Stomach smooth muscle (tissue), 2 donors: ENCODE measurements around the gene PCK2.

Experiments used
- H3K27ac ChIP-seq: one replicate; pipeline ENCODE4 v1.7.0; 2013; ENCODE audit warnings: mild to moderate bottlenecking, low read length, inconsistent platforms
- H3K27me3 ChIP-seq, 2 donors: one replicate each; pipeline ENCODE4 v1.7.0; 2013; ENCODE audit warnings: low read length in 2 of 2; ENCODE audit not compliant: insufficient read depth in 2 of 2, control insufficient read depth in 1 of 2
- H3K36me3 ChIP-seq, 2 donors: one replicate each; pipeline ENCODE4 v1.7.0; 2013; ENCODE audit warnings: low read length in 2 of 2; ENCODE audit not compliant: control insufficient read depth in 2 of 2, insufficient read depth in 2 of 2
- H3K4me1 ChIP-seq: one replicate; pipeline ENCODE4 v1.7.0; 2013; ENCODE audit warnings: low read length; ENCODE audit not compliant: control insufficient read depth, insufficient read depth
- H3K4me3 ChIP-seq, 2 donors: one replicate each; pipeline ENCODE4 v1.7.0; 2013; ENCODE audit warnings: low read length in 2 of 2
- H3K9ac ChIP-seq, 2 donors: one replicate each; pipeline ENCODE4 v1.7.0; 2013; ENCODE audit warnings: low read length in 2 of 2, mild to moderate bottlenecking in 1 of 2
- H3K9me3 ChIP-seq, 2 donors: one replicate each; pipeline ENCODE4 v1.7.0; 2013; ENCODE audit warnings: low read length in 2 of 2; ENCODE audit not compliant: control insufficient read depth in 2 of 2
- donor health status: healthy.
- donor health status: Pancreatic carcinoma.

PCK2 gene

DNA sequence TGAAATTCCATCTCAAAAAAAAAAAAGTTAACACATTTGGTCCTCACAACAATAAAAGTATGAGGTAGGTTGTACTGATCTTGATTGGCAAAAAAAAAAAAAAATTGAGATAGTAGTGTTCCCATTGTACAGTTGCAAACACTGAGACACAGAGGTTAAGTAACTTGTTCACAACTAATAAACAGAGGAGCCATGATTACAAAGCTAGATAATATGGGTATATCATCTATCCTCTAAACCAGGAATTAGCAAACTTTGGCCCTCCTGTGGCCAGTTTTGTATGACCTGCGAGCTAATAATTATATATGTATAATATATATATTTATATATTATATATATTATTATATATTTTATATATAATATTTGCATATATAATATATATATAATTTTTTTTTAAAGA, 39.6 kb downstream of the PCK2 start:
- Histone ChIP-seq H3K4me1 (peaks cover 28% of the 10 kb centered on the region), H3K36me3 (peaks cover 15% of the 10 kb centered on the region in 2 donors), H3K9ac (no peak overlapping the region)

GRCh38 chr14:24135584-24135833, 41.4 kb downstream of the PCK2 start:
- no peaks in the 10 kb centered on the region for H3K27me3 ChIP-seq
- peak overlapping the region; percentile 63 to 73 for H3K9ac ChIP-seq
- peak overlapping the region; percentile 70 to 87 for H3K4me3 ChIP-seq
- peaks cover 21 to 22% of the 10 kb centered on the region in 2 donors for H3K36me3 ChIP-seq
- H3K4me1 ChIP-seq: peaks cover 34% of the 10 kb centered on the region
- H3K27ac ChIP-seq: peak overlapping the region; percentile 58
- no peaks in the 10 kb centered on the region for H3K9me3 ChIP-seq

More for the DNA sequence above, 39.6 kb downstream of the PCK2 start:
- H3K9me3 ChIP-seq: no peaks in the 10 kb centered on the region
- H3K27ac ChIP-seq: no peak overlapping the region
- no peak overlapping the region for H3K4me3 ChIP-seq
- H3K27me3 ChIP-seq: no peaks in the 10 kb centered on the region

GRCh38 chr14:24135834-24136683, 41.9 kb downstream of the PCK2 start, which contains the start of gene PSME1:
Gene PSME1, plus strand, starts transcription at chr14:24136194. Its CDS starts 69 bp downstream, at chr14:24136263.
- H3K4me1 ChIP-seq: peaks cover 40% of the 10 kb centered on the region
- H3K27ac ChIP-seq: peak within 1 kb of the TSS; percentile 74
- H3K36me3 ChIP-seq: peaks cover 21 to 22% of the 10 kb centered on the region in 2 donors
- no peaks in the 10 kb centered on the region for H3K27me3 ChIP-seq
- no peaks in the 10 kb centered on the region for H3K9me3 ChIP-seq
- peak within 1 kb of the TSS; percentile 70 to 87 for H3K4me3 ChIP-seq
- peak within 1 kb of the TSS; percentile 63 to 75 for H3K9ac ChIP-seq

DNA sequence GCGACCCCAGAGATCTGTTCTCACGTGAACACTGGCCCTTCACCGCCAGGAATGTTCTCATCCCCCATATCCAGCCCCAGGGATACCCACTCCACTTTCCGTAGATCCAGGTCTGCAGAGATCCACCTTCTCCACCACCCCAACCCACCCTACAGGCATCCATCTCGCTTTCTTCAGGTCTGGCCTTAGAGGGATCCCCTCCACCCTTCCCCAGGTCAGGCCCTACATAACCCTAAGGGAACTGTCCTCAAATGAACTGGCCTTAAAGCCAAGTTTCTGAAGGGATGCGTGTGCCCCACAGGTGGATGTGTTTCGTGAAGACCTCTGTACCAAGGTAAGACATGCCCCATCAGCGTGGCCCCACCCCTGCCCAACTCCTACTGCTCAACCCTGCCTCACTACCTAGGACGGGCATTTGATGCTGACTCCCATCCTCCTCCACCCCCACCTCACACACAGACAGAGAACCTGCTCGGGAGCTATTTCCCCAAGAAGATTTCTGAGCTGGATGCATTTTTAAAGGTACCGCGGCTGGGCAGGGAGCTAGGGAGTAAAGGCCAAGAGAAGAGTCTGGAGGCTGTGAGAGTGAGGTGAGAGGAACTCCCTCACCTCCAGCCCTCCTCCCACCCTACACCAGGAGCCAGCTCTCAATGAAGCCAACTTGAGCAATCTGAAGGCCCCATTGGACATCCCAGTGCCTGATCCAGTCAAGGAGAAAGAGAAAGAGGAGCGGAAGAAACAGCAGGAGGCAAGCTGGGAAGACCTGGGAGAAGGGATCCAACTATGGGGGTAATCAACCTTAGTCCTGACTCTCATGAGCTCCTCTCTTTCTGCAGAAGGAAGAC, 42.8 kb downstream of the PCK2 start:
- Histone ChIP-seq H3K27ac (peak overlapping the region; percentile 74), H3K9ac (peak overlapping the region; percentile 61 to 75), H3K4me1 (peaks cover 43% of the 10 kb centered on the region), H3K9me3 (no peaks in the 10 kb centered on the region), H3K4me3 (peak overlapping the region; percentile 51 to 87), H3K27me3 (no peaks in the 10 kb centered on the region), H3K36me3 (peaks cover 21 to 22% of the 10 kb centered on the region in 2 donors)

DNA sequence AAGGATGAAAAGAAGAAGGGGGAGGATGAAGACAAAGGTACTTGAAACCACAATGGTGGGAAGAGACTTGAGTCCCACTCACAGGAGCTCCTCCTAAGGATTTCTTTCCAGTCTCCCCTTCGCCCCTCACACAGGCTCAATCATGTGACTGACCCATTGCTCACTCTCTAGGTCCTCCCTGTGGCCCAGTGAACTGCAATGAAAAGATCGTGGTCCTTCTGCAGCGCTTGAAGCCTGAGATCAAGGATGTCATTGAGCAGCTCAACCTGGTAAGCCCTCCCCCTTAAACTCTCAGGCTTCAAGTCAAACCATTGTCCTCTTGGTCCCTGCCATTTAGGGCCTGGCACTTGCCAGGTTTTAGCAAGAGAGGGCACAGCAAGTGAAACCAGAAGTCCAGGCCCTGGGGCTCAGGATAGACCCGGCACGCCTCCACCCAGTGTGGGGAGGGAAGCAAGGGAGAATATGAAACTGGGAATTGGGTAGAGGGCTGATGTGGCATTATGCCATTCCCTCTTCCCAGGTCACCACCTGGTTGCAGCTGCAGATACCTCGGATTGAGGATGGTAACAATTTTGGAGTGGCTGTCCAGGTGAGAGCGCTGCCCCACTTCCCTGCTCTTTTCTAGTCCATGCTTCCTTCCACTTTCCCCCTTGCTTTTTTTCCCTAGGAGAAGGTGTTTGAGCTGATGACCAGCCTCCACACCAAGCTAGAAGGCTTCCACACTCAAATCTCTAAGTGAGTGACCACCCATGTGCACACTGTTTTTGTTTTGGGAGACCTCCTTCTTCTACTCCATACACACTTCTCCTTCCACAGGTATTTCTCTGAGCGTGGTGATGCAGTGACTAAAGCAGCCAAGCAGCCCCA, 43.7 kb downstream of the PCK2 start:
- Histone ChIP-seq H3K27me3 (no peaks in the 10 kb centered on the region), H3K4me3 (peak overlapping the region in 1 of 2 donors; percentile 51), H3K9ac (no peak overlapping the region), H3K9me3 (no peaks in the 10 kb centered on the region), H3K27ac (peak overlapping the region; percentile 74), H3K4me1 (peaks cover 47% of the 10 kb centered on the region), H3K36me3 (peaks cover 21 to 22% of the 10 kb centered on the region in 2 donors)

DNA sequence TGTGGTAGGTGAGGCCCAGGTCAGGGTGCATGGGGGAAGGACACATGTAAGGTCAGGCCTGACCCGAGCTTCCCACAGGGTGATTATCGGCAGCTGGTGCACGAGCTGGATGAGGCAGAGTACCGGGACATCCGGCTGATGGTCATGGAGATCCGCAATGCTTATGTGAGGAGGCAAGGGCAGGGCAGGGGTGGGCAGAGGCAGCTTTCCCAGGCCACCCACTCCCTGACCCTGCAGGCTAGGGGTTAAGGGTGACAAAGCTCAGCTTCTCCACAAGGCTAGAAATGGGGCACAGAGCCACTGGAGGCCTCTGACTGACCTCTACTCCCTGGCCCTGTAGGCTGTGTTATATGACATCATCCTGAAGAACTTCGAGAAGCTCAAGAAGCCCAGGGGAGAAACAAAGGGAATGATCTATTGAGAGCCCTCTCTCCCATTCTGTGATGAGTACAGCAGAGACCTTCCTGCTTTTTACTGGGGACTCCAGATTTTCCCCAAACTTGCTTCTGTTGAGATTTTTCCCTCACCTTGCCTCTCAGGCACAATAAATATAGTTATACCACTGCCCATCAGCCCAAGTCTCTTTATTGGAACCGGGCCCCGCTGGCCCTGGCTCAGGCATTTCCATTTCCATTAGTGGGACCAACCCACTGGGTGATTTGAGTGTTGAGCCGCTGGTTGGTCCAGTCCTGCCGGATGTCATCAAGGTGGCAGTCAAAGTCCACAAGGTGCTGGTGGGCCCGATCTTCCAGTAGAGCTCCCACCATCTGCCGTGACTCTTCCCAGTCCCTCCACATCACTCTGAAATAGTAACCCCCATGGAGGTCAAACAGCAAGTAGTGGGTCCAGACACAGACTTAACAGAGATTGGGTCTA, 44.5 kb downstream of the PCK2 start:
- H3K4me3 ChIP-seq: no peak overlapping the region
- peaks cover 47% of the 10 kb centered on the region for H3K4me1 ChIP-seq
- H3K27ac ChIP-seq: peak overlapping the region; percentile 53
- peaks cover 21 to 27% of the 10 kb centered on the region in 2 donors for H3K36me3 ChIP-seq
- no peaks in the 10 kb centered on the region for H3K9me3 ChIP-seq
- H3K27me3 ChIP-seq: no peaks in the 10 kb centered on the region
- no peak overlapping the region for H3K9ac ChIP-seq

DNA sequence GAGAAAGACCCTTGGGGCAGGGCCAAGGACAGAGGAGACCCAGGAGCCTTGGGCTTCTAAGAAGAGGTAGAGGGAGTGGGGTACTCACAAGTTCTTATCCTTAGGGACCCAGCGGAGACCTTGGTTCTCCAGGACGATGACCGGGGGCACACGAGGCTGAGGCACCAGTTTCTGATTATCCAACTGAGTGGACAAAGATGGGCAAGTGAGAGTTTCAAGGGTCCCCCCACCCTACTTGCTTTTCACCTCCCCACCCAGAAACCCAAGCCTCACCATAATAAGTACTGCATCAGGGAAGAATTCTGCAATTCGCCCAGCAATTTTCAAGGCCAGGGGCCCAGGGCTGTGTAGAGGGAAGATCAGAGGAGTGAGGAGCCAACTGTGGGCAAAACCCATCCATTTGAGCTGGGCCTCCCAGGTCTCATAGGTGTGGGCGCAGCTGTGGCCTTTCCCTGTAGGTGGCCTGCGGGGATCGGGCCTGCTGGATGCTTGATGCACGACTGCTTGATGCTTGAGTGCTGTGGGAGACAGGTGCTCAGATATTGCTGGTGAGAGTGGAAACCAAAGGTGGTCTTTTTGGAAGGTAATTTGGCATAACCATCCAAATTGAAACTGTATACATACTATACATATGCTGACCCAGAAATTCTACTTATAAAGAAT, 45.3 kb downstream of the PCK2 start:
- H3K4me3 ChIP-seq: no peak overlapping the region
- no peaks in the 10 kb centered on the region for H3K27me3 ChIP-seq
- H3K27ac ChIP-seq: no peak overlapping the region
- H3K9me3 ChIP-seq: no peaks in the 10 kb centered on the region
- H3K36me3 ChIP-seq: peaks cover 21 to 30% of the 10 kb centered on the region in 2 donors
- H3K4me1 ChIP-seq: peaks cover 47% of the 10 kb centered on the region
- no peak overlapping the region for H3K9ac ChIP-seq

- no peaks in the 10 kb centered on the region for H3K9me3 ChIP-seq
- peak within 1 kb of the TSS; percentile 87 to 96 for H3K4me3 ChIP-seq
- H3K27me3 ChIP-seq: no peaks in the 10 kb centered on the region
- peaks cover 21 to 30% of the 10 kb centered on the region in 2 donors for H3K36me3 ChIP-seq
- H3K9ac ChIP-seq: peak within 1 kb of the TSS; percentile 84 to 89
- peaks cover 57% of the 10 kb centered on the region for H3K4me1 ChIP-seq
- peak within 1 kb of the TSS; percentile 84 for H3K27ac ChIP-seq
These were observed 47.2 kb downstream of the PCK2 start, which contains the start of gene EMC9 for GRCh38 chr14:24141097-24141880. Gene EMC9, minus strand, starts transcription at chr14:24141591. Its CDS starts 287 bp downstream, at chr14:24141304.

DNA sequence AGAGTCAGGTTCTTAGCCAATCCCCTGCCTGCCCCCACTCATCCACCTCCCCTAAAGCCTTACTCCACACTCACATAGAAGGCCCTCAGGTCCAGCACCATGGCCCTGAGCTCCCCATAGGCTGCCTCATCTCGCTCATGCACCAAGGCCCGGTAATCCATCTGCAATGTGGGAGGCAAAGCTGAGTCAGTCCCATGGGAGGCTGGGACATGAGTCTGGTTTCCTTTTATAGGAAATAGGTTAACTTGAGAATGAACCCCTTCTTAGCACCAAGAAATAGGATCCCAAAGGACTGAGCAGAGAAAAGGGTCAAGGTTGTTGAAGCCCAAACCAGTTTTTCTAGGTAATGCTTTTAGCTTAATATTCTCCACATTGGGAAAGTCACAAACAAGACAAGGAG, 49.4 kb downstream of the PCK2 start:
- Histone ChIP-seq H3K9me3 (no peaks in the 10 kb centered on the region), H3K4me1 (peaks cover 46% of the 10 kb centered on the region), H3K27me3 (no peaks in the 10 kb centered on the region), H3K4me3 (no peak overlapping the region), H3K27ac (no peak overlapping the region), H3K36me3 (peaks cover 8 to 17% of the 10 kb centered on the region in 2 donors), H3K9ac (no peak overlapping the region)
